Ramos (cell line): Measurements from ENCODE around the gene RNF141.

Experiments
- in situ Hi-C: fragments of 300-500 bp; cut with MboI; formaldehyde crosslinking; loops from one replicate; pipeline ENCODE4 v1.14.3; 2022; ENCODE audit warnings: low sequenced_read_pairs; ENCODE audit not compliant: unreplicated experiment

Gene RNF141

GRCh38 chr11:10500757-10501684 is 40.0 kb downstream of the RNF141 start:
- in situ Hi-C loops: no loop called here

DNA sequence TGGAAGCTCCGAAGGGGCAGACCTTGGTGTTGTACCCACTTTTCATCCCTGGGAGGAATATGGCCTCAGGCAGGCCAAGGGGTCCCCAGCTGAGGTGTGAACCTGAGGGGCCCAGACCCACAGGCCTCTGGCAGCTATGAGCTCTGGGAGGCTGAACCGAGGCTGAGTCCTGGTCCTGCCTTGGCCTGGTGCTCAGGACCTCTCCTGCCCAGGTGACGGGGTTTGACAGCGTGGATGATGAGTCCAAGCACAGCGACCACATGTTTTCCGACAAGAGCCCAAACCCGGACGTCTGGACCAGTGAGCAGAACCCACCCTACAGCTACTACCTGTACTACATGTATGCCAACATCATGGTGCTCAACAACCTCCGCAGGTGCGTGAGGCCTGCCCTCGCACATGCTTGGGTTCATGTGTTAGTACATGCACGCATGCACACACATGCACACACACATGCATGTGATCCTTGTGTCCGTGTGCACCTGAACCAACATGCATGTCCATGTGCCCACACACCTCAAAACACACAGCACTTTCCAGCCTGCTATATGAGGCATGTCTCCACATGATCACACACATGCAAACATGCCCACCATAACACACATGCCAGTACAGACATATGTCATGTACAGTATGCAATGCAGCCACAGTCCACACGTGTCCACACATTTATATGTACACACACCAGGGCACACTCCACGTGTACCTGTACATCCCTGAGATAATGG is 40.9 kb downstream of the RNF141 start:
- in situ Hi-C loops: no loop called here

- in situ Hi-C loops: no loop called here
Observed at GRCh38 chr11:10499452-10499851, 41.5 kb downstream of the RNF141 start.

DNA sequence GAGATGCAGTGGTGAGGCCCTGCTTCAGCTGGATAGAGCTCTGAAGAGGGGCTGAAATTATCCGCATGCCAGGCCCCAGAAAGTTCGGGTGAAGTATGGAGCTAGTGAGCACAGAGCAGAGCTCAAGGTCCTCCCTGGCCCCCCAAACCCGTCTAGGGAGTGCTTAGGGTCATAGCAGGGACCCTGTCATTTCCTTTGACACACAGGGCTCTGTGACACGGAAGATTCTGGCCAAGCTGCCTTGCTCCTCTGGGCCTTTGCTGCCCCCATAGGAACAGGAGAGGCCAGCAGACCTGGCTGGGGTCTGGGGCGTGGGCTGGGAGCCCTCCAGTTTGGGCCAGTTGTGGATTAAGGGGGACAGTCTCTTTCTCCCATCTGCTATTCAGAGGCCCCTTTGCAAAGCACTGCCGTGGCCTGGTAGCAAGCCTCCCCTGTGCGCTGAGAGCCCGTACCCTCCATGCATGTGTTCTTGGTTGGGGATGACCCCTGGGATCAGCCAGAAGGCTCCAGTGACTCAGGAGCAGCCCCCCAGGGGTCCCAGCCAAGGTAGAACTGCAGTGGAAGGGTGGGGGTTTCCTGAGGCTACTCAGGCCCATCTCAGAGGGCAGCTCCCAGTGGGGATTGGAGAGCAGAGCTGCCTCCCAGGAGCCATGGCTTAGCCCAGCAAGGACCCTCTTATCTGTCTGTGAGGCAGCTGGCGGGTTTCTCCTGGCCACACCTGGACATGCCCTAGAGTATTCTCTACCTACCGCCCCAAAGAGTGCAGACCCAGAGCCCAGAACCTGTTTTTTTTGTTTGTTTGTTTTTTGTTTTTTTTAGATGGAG is 42.3 kb downstream of the RNF141 start:
- in situ Hi-C loops: no loop called here

- in situ Hi-C loops: no loop called here
Observed at GRCh38 chr11:10498022-10498400, 43.0 kb downstream of the RNF141 start.

- in situ Hi-C loops: no loop called here
Observed at GRCh38 chr11:10497371-10498021, 43.5 kb downstream of the RNF141 start.

DNA sequence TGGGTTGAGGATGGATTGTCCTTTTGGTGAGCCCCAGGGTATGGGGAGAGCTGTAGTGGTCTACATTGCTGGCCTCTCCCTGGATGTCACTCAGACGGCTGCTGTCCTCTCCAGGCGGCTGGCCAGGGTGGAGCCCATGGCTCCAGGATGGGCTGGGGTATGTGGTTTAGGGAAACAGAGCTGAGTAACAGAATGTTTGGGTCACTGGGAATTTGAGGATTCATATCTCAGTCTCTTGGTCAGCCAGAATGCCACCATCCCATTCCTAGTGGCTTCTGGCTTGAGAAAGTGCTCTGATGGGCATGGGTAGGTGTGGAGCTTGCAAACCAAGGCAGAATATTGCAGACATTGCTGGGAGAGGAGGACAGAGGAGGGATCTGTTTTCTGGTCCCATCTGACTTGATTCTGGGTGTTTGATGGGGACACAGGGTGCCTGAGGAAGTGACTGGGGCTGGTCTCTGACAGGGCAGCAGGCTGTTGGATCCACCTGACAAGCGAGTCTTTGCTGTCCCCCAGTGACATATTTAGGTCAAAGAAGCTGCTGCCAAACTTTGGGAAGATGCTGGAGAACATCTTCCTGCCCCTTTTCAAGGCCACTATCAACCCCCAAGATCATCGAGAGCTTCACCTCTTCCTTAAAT is 44.6 kb downstream of the RNF141 start:
- in situ Hi-C loops: no loop called here

DNA sequence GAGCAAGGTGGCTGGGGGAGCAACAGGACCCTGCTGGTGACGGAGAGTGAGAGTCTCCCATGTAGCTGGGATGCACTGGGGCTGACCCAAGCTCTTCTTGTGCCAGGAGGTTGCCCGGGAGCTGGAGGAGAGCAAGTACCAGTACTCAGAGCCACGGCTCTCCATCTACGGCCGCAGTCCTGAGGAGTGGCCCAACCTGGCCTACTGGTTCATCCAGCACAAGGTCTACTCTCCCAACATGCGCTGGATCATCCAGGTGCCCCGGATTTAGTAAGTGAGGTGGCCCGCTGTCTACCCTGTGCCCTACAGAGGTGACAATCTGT is 45.6 kb downstream of the RNF141 start:
- in situ Hi-C loops: no loop called here

- in situ Hi-C loops: no loop called here
Observed at GRCh38 chr11:10494636-10495463, 46.1 kb downstream of the RNF141 start.

DNA sequence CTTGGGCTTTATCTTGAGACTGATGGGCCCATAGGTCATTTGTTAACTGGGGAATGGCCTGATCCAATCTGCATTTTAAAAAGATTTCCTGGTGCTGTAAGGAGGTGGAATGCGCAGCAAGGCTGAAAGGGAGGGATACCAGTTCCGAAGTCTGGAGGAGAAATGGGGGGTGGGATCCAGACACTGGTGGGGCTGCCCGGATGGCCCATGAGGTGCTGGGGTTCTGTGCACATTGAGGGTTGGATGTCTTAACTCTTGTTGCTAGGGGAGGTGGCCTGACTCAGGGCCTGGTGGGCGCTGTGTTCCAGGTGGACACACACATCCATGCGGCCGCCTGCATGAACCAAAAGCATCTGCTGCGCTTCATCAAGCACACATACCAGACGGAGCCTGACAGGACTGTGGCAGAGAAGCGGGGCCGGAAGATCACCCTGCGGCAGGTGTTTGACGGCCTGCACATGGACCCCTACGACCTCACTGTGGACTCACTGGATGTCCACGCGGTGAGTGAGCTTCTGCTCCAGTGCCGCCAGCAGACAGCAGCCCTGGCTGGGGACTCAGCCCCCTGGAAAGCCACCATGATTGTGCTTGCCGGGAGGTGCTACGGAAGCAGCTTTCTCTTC is 47.8 kb downstream of the RNF141 start:
- in situ Hi-C loops: no loop called here

GRCh38 chr11:10492084-10492483 is 48.9 kb downstream of the RNF141 start:
- in situ Hi-C loops: no loop called here

- in situ Hi-C loops: no loop called here
Observed at GRCh38 chr11:10490398-10491241, 50.4 kb downstream of the RNF141 start.

DNA sequence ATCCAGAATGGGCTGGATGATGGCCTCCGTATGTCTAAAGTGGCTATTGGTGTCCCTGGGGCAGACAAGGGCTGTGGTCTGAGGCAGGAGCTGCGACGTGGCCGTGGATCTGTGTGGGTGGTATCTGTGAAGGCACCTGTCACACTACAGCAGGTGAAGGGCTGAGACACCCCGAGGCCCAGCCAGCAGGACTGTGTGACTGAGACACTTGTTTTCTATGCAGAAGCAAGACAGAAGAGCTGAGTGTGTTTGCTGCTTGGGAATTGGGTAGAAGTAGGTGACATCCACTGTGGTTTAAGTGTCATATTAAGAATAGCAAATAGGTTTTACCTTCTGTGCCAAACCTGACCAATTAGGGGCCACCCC is 51.0 kb downstream of the RNF141 start:
- in situ Hi-C loops: no loop called here

- in situ Hi-C loops: no loop called here
Observed at GRCh38 chr11:10488934-10489691, 51.9 kb downstream of the RNF141 start.

DNA sequence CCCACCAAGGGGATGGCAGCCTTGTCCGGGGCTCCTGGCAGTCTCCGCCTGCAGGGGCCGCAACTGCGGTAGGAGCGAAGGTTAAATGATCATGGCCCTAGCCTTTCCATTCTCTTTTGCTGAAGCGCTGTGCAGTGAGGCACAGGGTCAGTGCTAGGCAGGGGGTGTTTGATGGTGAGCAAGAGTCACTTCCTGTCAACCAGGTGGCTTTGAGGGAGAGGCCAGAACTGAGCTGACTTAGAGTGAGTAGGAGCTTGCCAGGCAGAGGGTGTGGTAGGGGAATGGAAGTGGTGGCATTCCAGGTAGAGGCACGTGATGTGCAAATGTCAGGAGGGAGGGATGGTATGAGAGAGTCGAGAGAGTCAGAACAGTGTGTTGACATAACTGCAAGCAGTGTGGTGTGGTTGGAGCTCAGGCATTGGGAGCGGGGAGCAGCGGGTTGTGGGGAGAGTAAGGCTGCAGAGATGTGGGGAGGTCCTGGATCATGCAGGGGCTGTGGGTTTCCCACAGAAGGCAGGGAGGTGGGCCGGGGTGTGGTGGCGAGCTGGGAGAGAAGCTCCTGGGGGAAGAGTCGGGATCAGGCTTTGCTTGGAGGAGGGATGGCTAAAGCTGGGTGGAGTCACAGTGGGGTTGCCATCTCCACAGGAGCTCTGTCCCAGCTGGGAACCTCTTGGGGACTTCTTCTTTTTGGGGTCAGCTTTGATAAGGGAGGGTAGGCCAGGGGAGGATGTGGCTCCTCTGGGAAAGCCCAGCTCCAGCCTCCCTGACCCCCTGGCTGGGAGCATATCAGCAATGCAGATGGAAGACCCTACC is 52.7 kb downstream of the RNF141 start:
- in situ Hi-C loops: no loop called here

- in situ Hi-C loops: no loop called here
Observed at GRCh38 chr11:10487002-10487647, 53.9 kb downstream of the RNF141 start.
